Brain microvascular endothelial cell (primary cell): ENCODE results near the gene RTKN.
"Not testable (repeated sequence)": the region's sequence is repeated elsewhere in the genome, so short reads cannot be mapped to it uniquely, and the experiment has no call there.

Source experiments
- DNase-seq: peaks from one replicate; pipeline ENCODE4 v3.0.0-alpha.2; 2020
- H3K27ac ChIP-seq: fragments of 250-450 bp; sonication (Bioruptor Pico); 2 replicates; pipeline ENCODE4 v1.5.1; 2020; ENCODE audit warnings: mild to moderate bottlenecking, moderate library complexity
- H3K27me3 ChIP-seq: fragments of 250-450 bp; sonication (Bioruptor Pico); replicated peaks from 2 replicates; pipeline ENCODE4 v1.5.1; 2020; ENCODE audit warnings: mild to moderate bottlenecking
- H3K36me3 ChIP-seq: fragments of 250-450 bp; sonication (Bioruptor Pico); replicated peaks from 2 replicates; pipeline ENCODE4 v1.5.1; 2020; ENCODE audit warnings: mild to moderate bottlenecking
- H3K4me3 ChIP-seq: 2 replicates; pipeline ENCODE4 v1.5.1; 2011; ENCODE audit warnings: low read depth, mild to moderate bottlenecking, control low read depth, low read length, moderate library complexity
- in situ Hi-C: cut with HindIII; loops from 2 replicates; pipeline ENCODE4 v1.10.0; 2017; ENCODE audit warnings: low sequenced_read_pairs, low pct_ligation_motif_present
- TF ChIP-seq, protein P1 (sequence below): IDR thresholded peaks from 2 replicates; pipeline ENCODE4 v1.5.1; 2011; ENCODE audit warnings: low read depth, mild to moderate bottlenecking, moderate library complexity, low read length, control low read depth, inconsistent platforms; ENCODE audit errors: missing control alignments

The RTKN gene

DNA sequence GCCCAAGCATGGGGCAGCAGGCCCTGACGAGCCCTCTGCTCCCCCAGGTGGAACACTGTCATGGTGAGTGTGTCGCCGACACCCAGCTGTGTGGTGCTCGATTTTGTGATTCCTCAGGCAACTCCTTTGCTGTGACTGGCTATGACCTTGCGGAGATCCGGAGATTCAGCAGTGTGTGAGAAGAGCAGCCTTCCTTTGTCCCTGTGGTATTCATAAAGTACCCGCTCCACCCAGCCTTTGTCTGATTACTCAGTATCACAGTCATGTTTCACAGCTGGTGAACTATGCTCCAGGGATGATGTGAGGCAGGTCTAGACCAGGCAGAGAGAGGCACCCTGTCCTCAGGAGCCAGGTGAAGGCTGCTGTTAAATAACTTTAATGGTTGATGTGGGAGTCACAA is 16.2 kb downstream of the RTKN start:
- in situ Hi-C loops = no loop called here
- Histone ChIP-seq H3K36me3 (peaks cover 35% of the 10 kb centered on the region), H3K4me3 (no peak overlapping the region), H3K27me3 (no peaks in the 10 kb centered on the region), H3K27ac (no peak overlapping the region)
- TF ChIP-seq, protein P1, sequence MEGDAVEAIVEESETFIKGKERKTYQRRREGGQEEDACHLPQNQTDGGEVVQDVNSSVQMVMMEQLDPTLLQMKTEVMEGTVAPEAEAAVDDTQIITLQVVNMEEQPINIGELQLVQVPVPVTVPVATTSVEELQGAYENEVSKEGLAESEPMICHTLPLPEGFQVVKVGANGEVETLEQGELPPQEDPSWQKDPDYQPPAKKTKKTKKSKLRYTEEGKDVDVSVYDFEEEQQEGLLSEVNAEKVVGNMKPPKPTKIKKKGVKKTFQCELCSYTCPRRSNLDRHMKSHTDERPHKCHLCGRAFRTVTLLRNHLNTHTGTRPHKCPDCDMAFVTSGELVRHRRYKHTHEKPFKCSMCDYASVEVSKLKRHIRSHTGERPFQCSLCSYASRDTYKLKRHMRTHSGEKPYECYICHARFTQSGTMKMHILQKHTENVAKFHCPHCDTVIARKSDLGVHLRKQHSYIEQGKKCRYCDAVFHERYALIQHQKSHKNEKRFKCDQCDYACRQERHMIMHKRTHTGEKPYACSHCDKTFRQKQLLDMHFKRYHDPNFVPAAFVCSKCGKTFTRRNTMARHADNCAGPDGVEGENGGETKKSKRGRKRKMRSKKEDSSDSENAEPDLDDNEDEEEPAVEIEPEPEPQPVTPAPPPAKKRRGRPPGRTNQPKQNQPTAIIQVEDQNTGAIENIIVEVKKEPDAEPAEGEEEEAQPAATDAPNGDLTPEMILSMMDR = no peak
- DNase-seq = no peak

DNA sequence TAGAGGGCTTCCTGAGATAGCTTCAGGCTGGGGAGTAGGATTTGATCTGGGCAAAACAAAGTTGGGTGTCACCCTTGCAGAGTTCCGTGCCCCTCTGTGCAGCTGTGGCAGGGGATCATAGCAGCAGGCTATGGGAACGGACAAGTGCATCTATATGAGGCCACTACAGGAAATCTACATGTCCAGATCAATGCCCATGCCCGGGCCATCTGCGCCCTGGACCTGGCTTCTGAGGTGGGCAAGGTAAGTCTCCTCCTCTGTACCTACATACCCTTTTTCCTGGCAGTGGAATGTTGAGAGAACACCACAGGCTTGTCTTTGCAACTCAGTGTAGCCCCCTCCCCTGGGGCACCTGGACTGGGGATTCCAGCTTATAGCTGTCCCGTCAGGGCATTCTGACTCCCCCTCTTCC is 16.7 kb downstream of the RTKN start:
- no peak for DNase-seq
- TF ChIP-seq, protein P1 = no peak
- Histone ChIP-seq H3K27ac (no peak overlapping the region), H3K4me3 (no peak overlapping the region), H3K36me3 (peaks cover 35% of the 10 kb centered on the region), H3K27me3 (no peaks in the 10 kb centered on the region)
- in situ Hi-C loops = no loop called here

DNA sequence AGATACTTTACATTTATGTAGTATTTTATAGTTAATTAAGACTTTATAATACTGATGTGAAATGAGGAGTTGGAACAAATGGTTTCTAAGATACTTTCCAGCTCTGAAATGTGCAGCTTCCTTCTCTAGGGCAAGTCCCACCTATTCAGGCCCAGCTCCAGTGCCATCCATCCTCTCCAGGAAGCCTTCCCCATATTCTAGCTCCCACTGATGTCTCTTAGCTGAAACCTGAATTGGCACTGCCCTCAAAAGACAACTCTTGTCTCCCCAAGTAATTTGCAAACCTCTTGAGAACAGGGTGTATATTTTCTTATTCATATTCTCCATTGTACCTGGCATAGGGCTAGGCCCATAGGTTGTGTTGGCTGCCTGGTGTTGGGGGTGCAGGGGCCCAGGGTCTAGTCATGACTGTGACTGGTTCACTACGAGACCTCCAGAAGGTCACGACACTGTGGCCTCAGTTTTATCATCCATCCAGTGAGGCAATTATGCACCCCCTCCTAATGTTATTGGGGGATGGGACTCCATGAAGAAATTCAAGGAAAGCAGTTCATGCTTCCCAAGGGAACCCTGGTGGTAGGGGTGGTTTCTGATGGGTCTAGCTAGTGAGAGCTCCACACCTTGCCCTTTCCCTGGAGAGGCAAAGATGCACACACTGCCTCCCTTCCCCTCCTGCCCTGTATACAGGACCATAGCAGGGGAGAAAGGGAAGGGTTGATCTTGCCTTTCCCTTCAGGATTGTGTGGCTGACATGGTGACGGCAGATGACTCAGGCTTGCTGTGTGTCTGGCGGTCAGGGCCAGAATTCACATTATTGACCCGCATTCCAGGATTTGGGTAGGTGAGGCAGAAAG is 17.4 kb downstream of the RTKN start:
- DNase-seq = no peak
- H3K4me3 ChIP-seq = no peak overlapping the region
- TF ChIP-seq, protein P1 = no peak
- H3K27me3 ChIP-seq = no peaks in the 10 kb centered on the region
- H3K27ac ChIP-seq = no peak overlapping the region
- peaks cover 33% of the 10 kb centered on the region for H3K36me3 ChIP-seq
- in situ Hi-C loops = no loop called here

DNA sequence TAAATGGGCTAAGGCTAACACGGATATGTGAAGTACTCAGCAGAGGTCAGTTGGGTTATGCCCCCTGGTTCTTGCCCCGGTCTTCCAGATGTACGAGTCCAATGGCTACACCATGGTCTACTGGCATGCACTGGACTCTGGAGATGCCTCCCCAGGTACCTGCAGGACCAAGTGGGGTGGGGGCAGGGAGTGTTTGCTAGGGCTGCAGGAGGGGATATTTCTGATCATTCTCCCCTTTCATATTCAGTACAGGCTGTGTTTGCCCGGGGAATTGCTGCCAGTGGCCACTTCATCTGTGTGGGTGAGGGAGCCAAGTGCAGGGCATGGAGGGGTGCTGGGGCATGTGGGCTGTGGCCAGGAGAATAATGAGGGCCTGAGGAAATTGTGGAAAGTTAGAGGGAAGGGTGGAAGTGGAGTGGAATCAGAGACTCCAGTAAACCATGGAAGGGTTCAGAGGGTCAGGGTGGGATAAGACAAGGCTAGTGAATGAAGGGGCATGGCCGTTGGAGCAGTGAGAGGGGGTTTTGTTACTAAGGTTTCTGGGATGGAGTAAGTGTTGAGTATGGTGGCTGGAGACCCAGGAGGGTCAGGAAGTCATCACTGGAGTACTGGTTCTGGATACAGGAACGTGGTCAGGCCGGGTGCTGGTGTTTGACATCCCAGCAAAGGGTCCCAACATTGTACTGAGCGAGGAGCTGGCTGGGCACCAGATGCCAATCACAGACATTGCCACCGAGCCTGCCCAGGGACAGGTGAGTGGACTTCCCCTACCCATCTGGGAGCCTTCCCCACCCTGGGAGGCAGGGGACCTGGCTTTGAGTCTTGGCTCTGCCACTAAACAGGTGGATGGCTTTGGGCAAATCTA is 18.3 kb downstream of the RTKN start:
- H3K27ac ChIP-seq = no peak overlapping the region
- in situ Hi-C loops = no loop called here
- H3K4me3 ChIP-seq = no peak overlapping the region
- DNase-seq = no peak
- peaks cover 25% of the 10 kb centered on the region for H3K36me3 ChIP-seq
- no peaks in the 10 kb centered on the region for H3K27me3 ChIP-seq
- TF ChIP-seq, protein P1 = no peak

DNA sequence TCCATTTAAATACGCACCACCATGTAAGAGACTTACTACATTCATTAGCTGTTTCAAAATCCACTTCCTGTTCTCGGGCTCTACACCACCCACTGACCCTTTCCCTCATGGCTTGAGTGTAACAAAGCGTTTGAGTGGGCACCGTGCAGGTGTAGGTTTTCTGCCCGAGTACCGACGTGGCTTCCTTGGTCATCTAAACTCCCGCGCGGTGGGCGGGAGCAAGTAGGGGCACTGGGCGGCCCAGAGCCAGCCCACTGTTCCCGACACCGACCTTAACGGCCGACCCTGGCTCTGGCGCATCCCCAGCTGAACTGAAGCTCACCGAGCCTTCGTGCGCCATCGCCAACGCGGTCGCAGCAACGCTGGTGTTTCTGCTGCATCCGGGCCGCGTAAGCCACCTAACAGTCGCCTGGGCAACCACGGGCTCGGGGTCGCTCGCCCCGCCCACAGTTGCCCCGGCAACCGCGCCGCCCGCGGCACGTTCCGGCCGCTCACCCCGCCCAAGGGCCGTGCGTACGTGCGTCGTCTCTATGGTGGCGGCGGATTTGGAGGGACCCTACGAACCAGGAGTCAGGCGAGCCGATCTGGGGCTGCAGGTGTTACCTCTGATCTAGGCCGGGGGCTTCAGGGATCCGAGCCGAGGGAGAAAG is 20.4 kb downstream of the RTKN start, which contains the start of the genes C2orf81 and WDR54:
TSS of gene C2orf81 (minus strand) at position 399 of the 650 bp plus-strand sequence. CDS start at position 340, 59 bp downstream.
TSS of gene WDR54 (plus strand) at position 510 of the 650 bp plus-strand sequence. CDS start 424 bp downstream, outside the sequence.
- TF ChIP-seq, protein P1 = no peak
- peak; percentile 77 for DNase-seq
- H3K27ac ChIP-seq = peak within 1 kb of the TSS; percentile 56
- no peaks in the 10 kb centered on the region for H3K27me3 ChIP-seq
- peak within 1 kb of the TSS; percentile 80 for H3K4me3 ChIP-seq
- in situ Hi-C loops = no loop called here
- H3K36me3 ChIP-seq = peaks cover 9% of the 10 kb centered on the region

DNA sequence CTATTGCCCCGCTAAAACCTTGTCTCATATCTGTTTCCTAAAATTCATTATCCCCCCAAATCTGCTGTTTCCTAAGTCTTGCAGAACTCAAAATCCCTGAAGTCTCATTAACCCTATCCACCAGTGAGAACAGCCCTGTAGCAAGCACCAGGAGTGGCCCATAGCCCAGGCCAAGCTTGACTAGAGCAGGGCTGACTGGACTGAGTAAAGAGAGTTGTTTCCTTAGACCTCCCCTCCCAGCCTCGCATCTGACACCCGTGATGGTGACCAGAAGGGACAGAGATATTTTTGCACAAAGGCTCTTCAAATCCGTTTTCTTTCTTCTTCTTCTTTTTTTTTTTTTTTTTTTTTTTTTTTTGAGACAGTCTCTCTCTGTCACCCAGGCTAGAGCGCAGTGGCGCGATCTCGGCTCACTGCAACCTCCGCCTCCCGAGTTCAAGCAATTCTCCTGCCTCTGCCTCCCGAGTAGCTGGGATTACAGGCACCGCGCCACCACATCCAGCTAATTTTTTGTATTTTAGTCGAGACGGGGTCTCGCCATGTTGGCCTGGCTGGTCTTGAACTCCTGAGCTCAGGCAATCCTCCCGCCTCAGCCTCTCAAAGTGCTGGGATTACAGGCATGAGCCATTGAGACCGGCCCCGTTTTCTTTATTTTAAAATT is 21.2 kb downstream of the RTKN start:
- H3K27me3 ChIP-seq, H3K27ac ChIP-seq, in situ Hi-C loops, H3K36me3 ChIP-seq, DNase-seq, H3K4me3 ChIP-seq: not testable (repeated sequence)
